CD4-positive, alpha-beta T cell treated with Interleukin-12 subunit alpha and Interleukin-12 subunit beta, for 1 hour (primary cell): ENCODE measurements around the gene SRGAP3.
"Not testable (repeated sequence)": the region's sequence is repeated elsewhere in the genome, so short reads cannot be mapped to it uniquely, and the experiment has no call there.

Experiments used
- DNase-seq: peaks from one replicate; pipeline ENCODE4 v3.0.0-alpha.2; 2020

Gene SRGAP3

GRCh38 chr3:9249273-9250192 is at the start of gene SRGAP3:
SRGAP3 (minus strand) TSS chr3:9249646; CDS start chr3:9248951, 695 bp downstream.
- peak; percentile 76 for DNase-seq

GRCh38 chr3:9298236-9298635 is 48.8 kb upstream of the SRGAP3 start:
- DNase-seq, result no peak

- no peak for DNase-seq
These were observed 46.8 kb upstream of the SRGAP3 start for GRCh38 chr3:9296241-9296640.

- DNase-seq, result no peak
These were observed 45.6 kb upstream of the SRGAP3 start for GRCh38 chr3:9295007-9295406.

- DNase-seq, result not testable (repeated sequence)
These were observed 44.5 kb upstream of the SRGAP3 start for GRCh38 chr3:9293953-9294352.

GRCh38 chr3:9293076-9293475 is 43.6 kb upstream of the SRGAP3 start:
- DNase-seq, result no peak

- DNase-seq, result no peak
These were observed 43.1 kb upstream of the SRGAP3 start for GRCh38 chr3:9292516-9292915.

GRCh38 chr3:9291821-9292410 is 42.5 kb upstream of the SRGAP3 start:
- no peak for DNase-seq

GRCh38 chr3:9290566-9290965 is 41.1 kb upstream of the SRGAP3 start:
- no peak for DNase-seq

- DNase-seq, result not testable (repeated sequence)
These were observed 32.1 kb upstream of the SRGAP3 start for GRCh38 chr3:9281533-9281932.

GRCh38 chr3:9280451-9281219 is 31.2 kb upstream of the SRGAP3 start:
- DNase-seq, result no peak

GRCh38 chr3:9279966-9280365 is 30.5 kb upstream of the SRGAP3 start:
- DNase-seq, result no peak

- DNase-seq, result no peak
These were observed 29.1 kb upstream of the SRGAP3 start for GRCh38 chr3:9278498-9278897.

- DNase-seq, result no peak
These were observed 28.6 kb upstream of the SRGAP3 start for GRCh38 chr3:9278085-9278484.

- DNase-seq, result no peak
These were observed 27.4 kb upstream of the SRGAP3 start for GRCh38 chr3:9276761-9277370.

GRCh38 chr3:9271903-9272302 is 22.5 kb upstream of the SRGAP3 start:
- no peak for DNase-seq

- no peak for DNase-seq
These were observed 21.3 kb upstream of the SRGAP3 start for GRCh38 chr3:9270704-9271103.

GRCh38 chr3:9266716-9267115 is 17.3 kb upstream of the SRGAP3 start:
- no peak for DNase-seq

GRCh38 chr3:9260305-9260704 is 10.9 kb upstream of the SRGAP3 start:
- no peak for DNase-seq

- no peak for DNase-seq
These were observed 7.6 kb upstream of the SRGAP3 start for GRCh38 chr3:9257092-9257491.

GRCh38 chr3:9255976-9256375 is 6.5 kb upstream of the SRGAP3 start:
- DNase-seq, result no peak

- DNase-seq, result no peak
These were observed 5.3 kb upstream of the SRGAP3 start for GRCh38 chr3:9254764-9255163.

GRCh38 chr3:9253327-9253726 is 3.9 kb upstream of the SRGAP3 start:
- no peak for DNase-seq
